GM12878 (cell line): ENCODE measurements around the gene AGRP.

ENCODE experiments used
- CHD4 ChIP-seq: fragments of 200-600 bp; sonication (generic); IDR thresholded peaks from 2 replicates; pipeline ENCODE4 v1.6.1; 2016; ENCODE audit warnings: mild to moderate bottlenecking
- CTCF ChIP-seq, 3 experiments: IDR thresholded peaks in 2 of 3; conservative IDR thresholded peaks in 1 of 3; 2 replicates each; pipeline ENCODE4 v1.5.1; 2011; ENCODE audit warnings: low read depth in 3 of 3, low read length in 3 of 3, mild to moderate bottlenecking in 3 of 3, control low read depth in 2 of 3, moderate library complexity in 2 of 3, inconsistent platforms in 1 of 3, mixed read lengths in 1 of 3; ENCODE audit not compliant: control insufficient read depth in 2 of 3, insufficient read depth in 1 of 3; ENCODE audit errors: extremely low read depth in 1 of 3
- EP300 ChIP-seq, 2 experiments: fragments of 150-350 bp in 1 of 2; IDR thresholded peaks; 2 replicates each; pipeline ENCODE4 v1.6.1; 2011 to 2012; ENCODE audit warnings: low read depth in 2 of 2, low read length in 2 of 2, borderline replicate concordance in 1 of 2, improper control_type of control experiment in 1 of 2, inconsistent platforms in 1 of 2; ENCODE audit not compliant: control insufficient read depth in 1 of 2
- EZH2 ChIP-seq: IDR thresholded peaks from 2 replicates; pipeline ENCODE4 v1.6.1; 2012; ENCODE audit warnings: low read depth, mild to moderate bottlenecking, control low read depth, inconsistent platforms, low read length, borderline replicate concordance; ENCODE audit not compliant: control insufficient read depth
- NFIC ChIP-seq: IDR thresholded peaks from 2 replicates; pipeline ENCODE4 v1.6.1; 2012; ENCODE audit warnings: low read depth, mild to moderate bottlenecking, inconsistent platforms, low read length, moderate library complexity
- NFYA ChIP-seq: IDR thresholded peaks from 2 replicates; pipeline ENCODE4 v1.6.1; 2011; ENCODE audit warnings: low read depth, mild to moderate bottlenecking, low read length, improper control_type of control experiment, borderline replicate concordance
- NRF1 ChIP-seq: conservative IDR thresholded peaks from 2 replicates; pipeline ENCODE4 v1.6.1; 2011; ENCODE audit warnings: mild to moderate bottlenecking, low read depth, low read length, improper control_type of control experiment
- PRDM15 ChIP-seq: fragments of 450-650 bp; formaldehyde crosslinking; IDR thresholded peaks from 2 replicates; pipeline ENCODE4 v1.4.0; 2020; ENCODE audit warnings: mild to moderate bottlenecking, moderate library complexity
- TCF12 ChIP-seq: IDR thresholded peaks from 2 replicates; pipeline ENCODE4 v1.6.1; 2011; ENCODE audit warnings: low read depth, mild to moderate bottlenecking, low read length
- ZNF217 ChIP-seq: fragments of 450-650 bp; IDR thresholded peaks from 2 replicates; pipeline ENCODE4 v1.6.1; 2017; ENCODE audit warnings: antibody characterized with exemption, mild to moderate bottlenecking
- ZZZ3 ChIP-seq: IDR thresholded peaks from 2 replicates; pipeline ENCODE4 v1.6.1; 2011; ENCODE audit warnings: low read depth; ENCODE audit not compliant: control insufficient read depth, insufficient read length

- TF ChIP-seq NFYA (no peak), CTCF (IDR thresholded peaks at IDR 0.05 in 2 of 3, conservative IDR thresholded peaks at IDR 0.05 in 1 of 3; ENCODE audit: control insufficient read depth in 2 of 3, extremely low read depth in 1 of 3, insufficient read depth in 1 of 3, low read depth in 3 of 3, low read length in 3 of 3) (peak; percentile 66 to 82 (median 71); a peak in 5 of 6 replicates), EZH2 (no peak), TCF12 (no peak), EP300 (IDR thresholded peaks at IDR 0.05; ENCODE audit: borderline replicate concordance in 1 of 2, control insufficient read depth in 1 of 2, low read depth in 2 of 2, low read length in 2 of 2) (no peak), PRDM15 (no peak), ZZZ3 (no peak), NRF1 (no peak), NFIC (no peak), ZNF217 (no peak), CHD4 (no peak)
Observed at GRCh38 chr16:67514382-67514828, 31.1 kb upstream of the AGRP start.
